Mesenchymal stem cell (in vitro differentiated cells and primary cell): ENCODE data around the gene RIPK4.

Experiments used
- DNase-seq: peaks from one replicate; pipeline ENCODE4 v3.0.0-alpha.2; 2013
- H2AFZ ChIP-seq: one replicate; pipeline ENCODE4 v1.6.1; 2013; ENCODE audit warnings: low read depth, mild to moderate bottlenecking, control low read depth, inconsistent platforms, low read length, moderate library complexity
- H2AK5ac ChIP-seq: 2 replicates; pipeline ENCODE4 v1.6.1; 2013; ENCODE audit warnings: low read length, moderate library complexity, mild to moderate bottlenecking, inconsistent platforms; ENCODE audit not compliant: severe bottlenecking
- H2BK120ac ChIP-seq: one replicate; pipeline ENCODE4 v1.6.1; 2013; ENCODE audit warnings: low read depth, mild to moderate bottlenecking, inconsistent platforms, low read length, moderate library complexity
- H2BK12ac ChIP-seq, 2 experiments: one replicate each; pipeline ENCODE4 v1.6.1; 2013; ENCODE audit warnings: inconsistent platforms in 2 of 2, low read length in 2 of 2, mild to moderate bottlenecking in 2 of 2, moderate library complexity in 2 of 2, control low read depth in 1 of 2
- H2BK15ac ChIP-seq: one replicate; pipeline ENCODE4 v1.6.1; 2013; ENCODE audit warnings: mild to moderate bottlenecking, low read depth, inconsistent platforms; ENCODE audit not compliant: poor library complexity, severe bottlenecking
- H2BK5ac ChIP-seq: 2 replicates; pipeline ENCODE4 v1.6.1; 2013; ENCODE audit warnings: low read depth, mild to moderate bottlenecking, low read length, control low read depth, inconsistent platforms; ENCODE audit not compliant: poor library complexity, severe bottlenecking
- H3K14ac ChIP-seq, 2 experiments: one replicate each; pipeline ENCODE4 v1.6.1; 2013; ENCODE audit warnings: inconsistent platforms in 2 of 2, low read length in 2 of 2, control low read depth in 1 of 2, mild to moderate bottlenecking in 1 of 2, moderate library complexity in 1 of 2
- H3K18ac ChIP-seq, 2 experiments: one replicate each; pipeline ENCODE4 v1.6.1; 2013; ENCODE audit warnings: inconsistent platforms in 2 of 2, low read length in 2 of 2, control low read depth in 1 of 2, low read depth in 1 of 2, mild to moderate bottlenecking in 1 of 2
- H3K23ac ChIP-seq, 2 experiments: one replicate each; pipeline ENCODE4 v1.6.1; 2013; ENCODE audit warnings: inconsistent platforms in 2 of 2, low read length in 2 of 2, mild to moderate bottlenecking in 2 of 2, moderate library complexity in 2 of 2, control low read depth in 1 of 2
- H3K27ac ChIP-seq: 2 replicates; pipeline ENCODE4 v1.5.1; 2013; ENCODE audit warnings: mild to moderate bottlenecking, moderate library complexity, low read length, control low read depth, inconsistent platforms; ENCODE audit not compliant: poor library complexity, severe bottlenecking
- H3K27me3 ChIP-seq, 2 experiments: 2 replicates each; pipeline versions ENCODE4 v1.6.1 to v1.7.0; 2013; ENCODE audit warnings: low read length in 2 of 2, mild to moderate bottlenecking in 2 of 2, moderate library complexity in 2 of 2, control low read depth in 1 of 2, inconsistent platforms in 1 of 2; ENCODE audit not compliant: control insufficient read depth in 1 of 2, insufficient read depth in 1 of 2
- H3K36me3 ChIP-seq, 2 experiments: 2 replicates each; pipeline versions ENCODE4 v1.6.1 to v1.7.0; 2013; ENCODE audit warnings: low read length in 2 of 2, control low read depth in 1 of 2, inconsistent platforms in 1 of 2, low read depth in 1 of 2, mild to moderate bottlenecking in 1 of 2; ENCODE audit not compliant: insufficient read depth in 2 of 2, control insufficient read depth in 1 of 2
- H3K4ac ChIP-seq, 2 experiments: one replicate each; pipeline ENCODE4 v1.6.1; 2013; ENCODE audit warnings: inconsistent platforms in 2 of 2, low read length in 2 of 2, mild to moderate bottlenecking in 2 of 2, moderate library complexity in 2 of 2, control low read depth in 1 of 2, low read depth in 1 of 2
- H3K4me1 ChIP-seq: 2 replicates; pipeline ENCODE4 v1.6.1; 2013; ENCODE audit warnings: low read depth, low read length, control low read depth; ENCODE audit not compliant: control insufficient read depth, insufficient read depth
- H3K4me2 ChIP-seq: 2 replicates; pipeline ENCODE4 v1.6.1; 2013; ENCODE audit warnings: low read length, mild to moderate bottlenecking, inconsistent platforms; ENCODE audit not compliant: poor library complexity, severe bottlenecking
- H3K4me3 ChIP-seq, 2 experiments: 2 replicates each; pipeline versions ENCODE4 v1.5.1 to v1.7.0; 2013; ENCODE audit warnings: low read length in 2 of 2, mild to moderate bottlenecking in 2 of 2, control low read depth in 1 of 2, low read depth in 1 of 2; ENCODE audit not compliant: insufficient read depth in 1 of 2
- H3K79me1 ChIP-seq: replicated peaks from 2 replicates; pipeline ENCODE4 v1.6.1; 2013; ENCODE audit warnings: mild to moderate bottlenecking, control low read depth, low read length, inconsistent platforms; ENCODE audit not compliant: poor library complexity, severe bottlenecking
- H3K9ac ChIP-seq: 2 replicates; pipeline ENCODE4 v1.7.0; 2013; ENCODE audit warnings: mild to moderate bottlenecking, low read length, moderate library complexity
- H3K9me3 ChIP-seq: 2 replicates; pipeline ENCODE4 v1.7.0; 2013; ENCODE audit warnings: mild to moderate bottlenecking, low read length; ENCODE audit not compliant: control insufficient read depth
- H4K8ac ChIP-seq: one replicate; pipeline ENCODE4 v1.6.1; 2013; ENCODE audit warnings: inconsistent platforms, mild to moderate bottlenecking, low read length, moderate library complexity
- H4K91ac ChIP-seq: one replicate; pipeline ENCODE4 v1.6.1; 2013; ENCODE audit warnings: mild to moderate bottlenecking, low read length, inconsistent platforms
- WGBS: methylation state at CpG from one replicate; pipeline ENCODE4 v1.1.7; 2013; ENCODE audit warnings: mixed read lengths; 5-methylcytosine and 5-hydroxymethylcytosine counted together

The RIPK4 gene

GRCh38 chr21:41736423-41736822 lies 30.4 kb downstream of the RIPK4 start:
- Histone ChIP-seq H3K14ac (no peak overlapping the region), H4K8ac (no peak overlapping the region), H3K4me3 (no peak overlapping the region), H2BK12ac (no peak overlapping the region), H3K79me1 (peaks cover 3% of the 10 kb centered on the region), H3K4me2 (no peak overlapping the region), H3K23ac (no peak overlapping the region), H2BK15ac (no peak overlapping the region), H3K27ac (no peak overlapping the region), H2AFZ (no peak overlapping the region), H2AK5ac (no peak overlapping the region), H3K9me3 (peaks cover 36% of the 10 kb centered on the region), H3K4me1 (no peaks in the 10 kb centered on the region), H3K4ac (no peak overlapping the region), H2BK120ac (no peak overlapping the region), H3K27me3 (peaks cover 0 to 43% of the 10 kb centered on the region in 2 experiments), H3K9ac (no peak overlapping the region), H4K91ac (no peak overlapping the region), H3K36me3 (peaks cover 0 to 28% of the 10 kb centered on the region in 2 experiments), H3K18ac (no peak overlapping the region), H2BK5ac (no peak overlapping the region)
- WGBS: 68% methylated on average over 1 of the region's 2 CpGs
- no peak for DNase-seq

- Histone ChIP-seq H2BK120ac (no peak overlapping the region), H2BK5ac (no peak overlapping the region), H2BK15ac (no peak overlapping the region), H3K27me3 (peaks cover 0 to 60% of the 10 kb centered on the region in 2 experiments), H3K27ac (no peak overlapping the region), H3K9ac (no peak overlapping the region), H3K4me2 (no peak overlapping the region), H2BK12ac (no peak overlapping the region), H3K23ac (no peak overlapping the region), H3K4ac (no peak overlapping the region), H3K14ac (no peak overlapping the region), H4K8ac (no peak overlapping the region), H3K4me1 (no peaks in the 10 kb centered on the region), H4K91ac (no peak overlapping the region), H2AFZ (no peak overlapping the region), H3K4me3 (no peak overlapping the region), H3K9me3 (peaks cover 36% of the 10 kb centered on the region), H3K79me1 (no peaks in the 10 kb centered on the region), H3K18ac (no peak overlapping the region), H3K36me3 (peaks cover 0 to 11% of the 10 kb centered on the region in 2 experiments), H2AK5ac (no peak overlapping the region)
- no peak for DNase-seq
- WGBS: 89% methylated on average over 10 of the region's 13 CpGs
These were observed 32.7 kb downstream of the RIPK4 start for GRCh38 chr21:41733951-41734689.

GRCh38 chr21:41731081-41731480 lies 35.8 kb downstream of the RIPK4 start:
- Histone ChIP-seq H2BK120ac (no peak overlapping the region), H3K27ac (no peak overlapping the region), H3K27me3 (peaks cover 3 to 70% of the 10 kb centered on the region in 2 experiments), H4K8ac (no peak overlapping the region), H3K4ac (no peak overlapping the region), H3K23ac (no peak overlapping the region), H3K14ac (no peak overlapping the region), H3K4me1 (peaks cover 17% of the 10 kb centered on the region), H3K36me3 (no peaks in the 10 kb centered on the region), H2BK5ac (no peak overlapping the region), H2AFZ (no peak overlapping the region), H2BK12ac (no peak overlapping the region), H3K79me1 (no peaks in the 10 kb centered on the region), H2BK15ac (no peak overlapping the region), H3K4me3 (no peak overlapping the region), H2AK5ac (no peak overlapping the region), H3K18ac (no peak overlapping the region), H3K9me3 (peaks cover 10% of the 10 kb centered on the region), H3K9ac (no peak overlapping the region), H4K91ac (no peak overlapping the region), H3K4me2 (no peak overlapping the region)
- WGBS: no CpG with 5 or more reads among the region's 2 CpGs
- DNase-seq: no peak

GRCh38 chr21:41730367-41730765 lies 36.5 kb downstream of the RIPK4 start:
- Histone ChIP-seq H2BK15ac (no peak overlapping the region), H2AFZ (no peak overlapping the region)
- WGBS: 69% methylated on average over 6 of the region's 6 CpGs

More at GRCh38 chr21:41730367-41730765, 36.5 kb downstream of the RIPK4 start:
- peaks cover 10% of the 10 kb centered on the region for H3K9me3 ChIP-seq
- no peak overlapping the region for H3K4ac ChIP-seq
- H4K8ac ChIP-seq: no peak overlapping the region
- no peak overlapping the region for H3K4me2 ChIP-seq
- H2BK5ac ChIP-seq: no peak overlapping the region
- H3K18ac ChIP-seq: no peak overlapping the region
- H3K23ac ChIP-seq: no peak overlapping the region
- H3K79me1 ChIP-seq: no peaks in the 10 kb centered on the region
- no peak overlapping the region for H3K14ac ChIP-seq
- no peak overlapping the region for H2BK12ac ChIP-seq
- no peak overlapping the region for H3K4me3 ChIP-seq
- no peak overlapping the region for H2AK5ac ChIP-seq
- H3K27me3 ChIP-seq: peaks cover 10 to 72% of the 10 kb centered on the region in 2 experiments
- H3K36me3 ChIP-seq: no peaks in the 10 kb centered on the region
- no peak overlapping the region for H4K91ac ChIP-seq
- no peak overlapping the region for H3K27ac ChIP-seq
- DNase-seq: no peak
- no peak overlapping the region for H3K9ac ChIP-seq
- H3K4me1 ChIP-seq: peaks cover 21% of the 10 kb centered on the region
- no peak overlapping the region for H2BK120ac ChIP-seq
